GM18858 (cell line): ENCODE results near the gene GALT.

ENCODE experiments used
- ATAC-seq: cut with Tn5 transposase; IDR thresholded peaks from one replicate; pipeline ENCODE4 v1.9.1; 2021; ENCODE audit not compliant: unreplicated experiment

GALT gene

DNA sequence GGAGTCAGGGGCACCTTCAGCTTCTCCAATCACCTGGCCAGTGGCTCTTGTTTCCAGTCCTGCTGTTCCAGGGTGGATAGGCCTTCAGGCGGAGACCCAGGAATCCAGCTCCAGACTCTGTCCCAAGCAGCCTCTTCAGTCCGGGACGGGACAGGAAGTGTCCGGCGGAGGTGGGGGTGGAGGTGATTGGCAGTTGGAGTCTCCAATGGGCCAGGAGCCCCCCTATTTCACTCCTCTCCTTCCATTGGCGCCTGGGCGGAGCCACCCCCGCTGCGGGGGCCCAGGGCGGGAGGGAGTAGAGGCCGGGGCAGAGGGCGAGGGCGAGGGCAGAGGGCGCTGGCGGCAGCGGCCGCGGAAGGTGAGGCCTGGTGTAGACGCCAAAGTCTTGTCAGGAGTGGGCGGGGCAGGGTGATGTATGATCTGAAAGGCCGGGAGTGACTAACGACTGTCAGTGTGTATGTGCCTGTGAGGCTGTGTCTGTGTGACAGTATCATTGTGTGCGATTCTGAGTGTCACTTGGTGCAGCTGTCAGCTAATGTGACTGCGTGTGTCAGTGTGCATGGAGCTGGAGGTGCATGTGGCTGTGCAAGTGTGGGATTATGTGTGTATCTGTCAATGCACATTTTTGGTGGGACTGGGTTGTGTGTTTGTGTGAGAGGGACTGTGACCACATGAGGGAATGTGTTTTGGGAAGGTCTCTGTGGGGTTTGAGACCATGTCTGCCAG, 5.6 kb downstream of the GALT start, which contains the start of gene IL11RA:
TSS of gene IL11RA (plus strand) at position 310 of the 726 bp plus-strand sequence. CDS start 3,033 bp downstream, outside the sequence.
- no peak for ATAC-seq

DNA sequence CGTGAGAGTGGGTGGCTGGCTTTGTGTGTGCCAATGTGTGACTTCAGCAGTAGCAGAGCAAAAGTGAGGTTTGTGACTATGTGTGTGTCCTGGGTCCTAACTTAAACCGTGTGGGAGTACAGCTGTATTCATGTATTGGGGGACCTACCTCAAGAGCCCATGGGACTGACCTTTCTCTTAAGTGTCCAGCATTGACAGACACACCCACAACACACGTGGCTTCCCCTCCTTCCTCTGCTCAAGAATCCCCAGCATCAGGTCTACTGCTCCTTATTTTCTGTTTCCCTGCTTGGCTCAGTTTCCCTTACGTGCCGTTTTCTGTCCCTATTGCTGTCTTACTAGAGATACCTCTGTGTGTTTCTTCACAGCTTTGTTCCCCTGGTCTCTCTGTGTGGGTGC, 6.1 kb downstream of the GALT start:
- no peak for ATAC-seq

- ATAC-seq, result no peak
Observed at GRCh38 chr9:34653151-34654072, 6.9 kb downstream of the GALT start.

- ATAC-seq, result no peak
Observed at GRCh38 chr9:34654323-34655051, 8.0 kb downstream of the GALT start.

DNA sequence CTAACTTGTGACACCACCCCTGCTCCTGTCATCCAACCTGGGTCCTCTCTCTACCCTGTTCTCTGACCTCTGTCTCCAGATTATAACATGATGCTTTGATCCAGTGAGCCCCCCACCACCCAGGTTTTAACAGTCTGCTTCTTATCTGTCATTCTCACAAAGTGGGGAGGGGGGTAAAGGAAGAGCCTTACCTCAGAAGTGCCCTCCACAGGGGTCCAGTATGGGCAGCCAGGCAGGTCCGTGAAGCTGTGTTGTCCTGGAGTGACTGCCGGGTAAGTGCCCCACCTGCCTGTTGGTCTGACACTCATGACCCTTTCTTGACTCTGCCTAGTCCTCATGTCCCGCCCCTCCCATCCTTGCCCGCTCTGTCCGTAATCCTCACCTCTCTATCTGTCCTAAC, 8.9 kb downstream of the GALT start:
- no peak for ATAC-seq

- no peak for ATAC-seq
Observed at GRCh38 chr9:34656992-34657391, 10.5 kb downstream of the GALT start.

GRCh38 chr9:34658461-34658860, 12.0 kb downstream of the GALT start:
- no peak for ATAC-seq

- no peak for ATAC-seq
Observed at GRCh38 chr9:34659592-34660253, 13.2 kb downstream of the GALT start.

- ATAC-seq, result no peak
Observed at GRCh38 chr9:34662526-34663302, 16.2 kb downstream of the GALT start, which contains the start of gene CCL27. Gene CCL27, minus strand, starts transcription at chr9:34662657. Its CDS starts 24 bp downstream, at chr9:34662633.

GRCh38 chr9:34663303-34663605, 16.8 kb downstream of the GALT start:
- no peak for ATAC-seq

- no peak for ATAC-seq
Observed at GRCh38 chr9:34664281-34665066, 18.0 kb downstream of the GALT start.

DNA sequence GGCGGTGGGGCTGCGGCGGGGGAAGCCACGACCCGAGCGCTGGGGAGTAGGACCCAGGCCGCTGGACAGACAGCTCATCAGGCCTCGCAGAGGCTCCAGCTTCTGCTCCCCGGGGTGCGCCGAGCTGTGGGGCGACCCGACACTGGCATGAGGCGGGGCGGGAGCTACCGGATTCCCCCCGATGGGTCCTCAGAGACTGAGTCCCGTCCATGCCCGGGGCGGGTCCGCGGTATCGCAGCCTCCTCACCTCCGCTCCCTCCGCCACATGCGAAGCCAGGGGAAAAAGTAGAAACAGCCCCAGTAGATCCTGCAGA, 18.5 kb downstream of the GALT start:
- no peak for ATAC-seq

DNA sequence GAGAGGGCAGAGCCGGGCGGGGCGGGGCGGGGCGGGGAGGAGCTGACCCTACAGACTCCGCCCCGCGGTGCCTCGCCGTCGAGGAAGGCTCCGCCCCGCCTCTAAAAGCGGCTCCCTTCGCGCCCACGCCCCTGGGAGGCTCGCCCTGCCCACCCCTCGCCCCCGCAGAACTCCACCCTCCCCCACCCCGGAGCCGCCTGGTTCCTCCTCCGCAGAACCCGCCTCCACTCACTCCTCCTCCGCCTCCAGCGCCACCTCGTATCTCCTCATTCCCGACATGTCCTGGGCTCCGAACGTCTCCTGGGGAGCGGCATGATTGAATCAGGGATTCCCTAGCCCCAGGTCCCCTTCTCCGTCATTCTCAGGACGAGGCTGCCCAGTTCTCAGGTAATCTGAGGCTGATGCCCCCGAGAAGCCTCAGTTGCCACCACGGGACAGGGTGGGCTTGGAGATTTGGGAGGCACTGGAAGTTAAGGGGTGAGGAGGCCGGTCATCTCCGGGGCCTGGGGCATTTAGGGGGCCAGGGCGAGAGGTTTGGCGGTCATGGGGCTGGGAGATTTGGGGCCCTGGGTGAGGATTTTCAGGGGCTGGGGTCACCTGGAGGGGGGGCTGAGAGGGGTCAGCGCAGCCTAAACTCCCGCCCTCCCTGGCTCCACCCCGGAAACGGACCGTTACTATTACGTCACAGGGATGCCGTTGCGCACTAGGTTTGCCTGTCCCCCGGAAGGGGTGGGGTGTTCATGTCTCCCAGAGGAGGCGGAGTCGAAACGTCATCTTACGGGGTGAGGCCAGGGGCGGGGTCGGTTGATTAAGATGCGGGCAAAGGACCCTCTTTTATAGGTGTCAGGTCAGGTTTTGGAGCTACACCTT, 19.1 kb downstream of the GALT start:
- no peak for ATAC-seq

- no peak for ATAC-seq
Observed at GRCh38 chr9:34669809-34670562, 23.5 kb downstream of the GALT start.

DNA sequence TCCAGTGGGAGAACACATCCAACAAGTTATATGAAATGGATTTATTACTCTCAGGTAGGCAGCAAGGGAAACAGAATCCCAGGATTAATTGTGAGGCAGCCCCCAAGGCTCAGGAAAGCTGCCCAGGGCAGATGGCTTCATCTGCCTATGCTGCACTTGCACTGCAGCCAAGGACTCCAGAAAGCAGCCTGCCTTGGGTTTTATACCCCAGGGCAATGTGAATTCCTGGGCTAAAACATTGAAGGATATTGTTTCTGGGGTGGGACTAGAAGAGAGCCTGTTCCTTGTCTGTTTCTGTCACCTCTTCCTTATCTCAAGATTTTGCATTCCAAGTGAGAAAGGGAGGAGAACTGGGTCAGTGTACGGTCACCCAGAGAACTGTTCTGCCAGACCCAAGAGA, 24.8 kb downstream of the GALT start:
- ATAC-seq, result no peak

DNA sequence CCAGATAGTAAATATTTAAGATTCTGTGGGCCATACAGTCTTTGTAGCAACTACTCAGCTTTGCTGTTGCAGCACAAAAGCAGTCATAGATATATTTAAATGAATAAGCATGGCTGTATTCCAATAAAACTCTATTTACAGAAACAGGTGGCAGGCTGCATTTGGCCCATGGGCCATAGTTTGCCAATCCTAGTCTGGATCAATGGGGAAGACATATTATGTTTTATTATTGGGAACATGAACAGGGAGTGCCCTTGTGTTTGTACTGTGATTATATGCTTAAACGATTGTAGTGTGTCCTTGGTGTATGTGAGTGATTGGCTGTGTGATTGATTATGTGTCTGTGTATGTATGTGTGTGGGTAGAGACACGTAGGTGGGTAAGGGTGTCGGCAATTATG, 28.0 kb downstream of the GALT start:
- no peak for ATAC-seq

DNA sequence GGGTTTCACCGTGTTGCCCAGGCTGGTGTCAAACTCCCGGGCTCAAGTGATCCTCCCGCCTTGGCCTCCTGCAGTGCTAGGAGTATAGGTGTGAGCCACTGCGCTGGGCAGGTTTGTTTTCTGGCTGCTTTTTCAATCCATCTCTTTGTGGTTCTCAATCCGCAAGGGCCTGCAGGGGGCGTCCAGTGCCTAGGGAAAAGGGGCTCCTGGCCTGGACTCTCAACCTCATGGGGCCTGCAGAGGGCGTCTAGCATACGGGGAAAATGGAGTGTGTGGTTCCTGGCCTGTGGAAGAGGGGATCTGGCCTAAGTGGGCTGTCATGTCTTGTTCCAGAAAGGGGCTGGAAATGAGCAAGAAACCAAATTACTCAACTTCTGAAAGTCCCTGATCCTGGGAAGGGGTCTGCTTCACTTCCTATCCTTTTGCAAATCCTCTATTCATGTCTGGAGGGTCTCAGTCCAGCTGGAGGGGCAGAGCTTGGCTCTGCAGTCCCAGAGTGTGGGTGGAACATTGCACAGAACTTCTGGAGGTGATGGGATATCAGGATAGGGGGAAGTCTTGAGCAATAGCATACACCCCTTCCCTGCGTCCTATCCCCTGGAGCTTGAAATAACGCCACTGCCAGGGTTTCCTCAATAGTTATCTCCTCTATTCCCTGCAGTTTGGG, 28.7 kb downstream of the GALT start:
- ATAC-seq, result no peak
